NCI-H69 (cell line): Measurements from ENCODE around the gene SPATA31D4.

Source experiments
- DNase-seq: peaks from one replicate; lab custom pipeline; 2025; lab: John Stamatoyannopoulos, UW

The SPATA31D4 gene

GRCh38 chr9:81964218-81965171 is 36.3 kb downstream of the SPATA31D4 start:
- DNase-seq: no peak

- no peak for DNase-seq
Observed at GRCh38 chr9:81968026-81968425, 39.8 kb downstream of the SPATA31D4 start.

- DNase-seq: no peak
Observed at GRCh38 chr9:81969971-81970370, 41.7 kb downstream of the SPATA31D4 start.

- DNase-seq: no peak
Observed at GRCh38 chr9:81971727-81972126, 43.5 kb downstream of the SPATA31D4 start.

GRCh38 chr9:81974764-81975163 is 46.5 kb downstream of the SPATA31D4 start:
- DNase-seq: no peak

- DNase-seq: no peak
Observed at GRCh38 chr9:81976351-81976750, 48.1 kb downstream of the SPATA31D4 start.

- no peak for DNase-seq
Observed at GRCh38 chr9:81979196-81979595, 51.0 kb downstream of the SPATA31D4 start.

GRCh38 chr9:81980568-81980967 is 52.3 kb downstream of the SPATA31D4 start:
- DNase-seq: no peak

GRCh38 chr9:81981883-81982282 is 53.7 kb downstream of the SPATA31D4 start:
- DNase-seq: no peak
